LNCAP (cell line): ENCODE results near the gene VPS13D.

Source experiments
- CTCF ChIP-seq: fragments of 450-650 bp; IDR thresholded peaks from 2 replicates; pipeline ENCODE4 v1.5.1; 2017; ENCODE audit warnings: mild to moderate bottlenecking

Gene VPS13D

GRCh38 chr1:12554521-12555305 lies 324.9 kb downstream of the VPS13D start:
- no peak for TF ChIP-seq CTCF

- TF ChIP-seq CTCF, result no peak
Measured at GRCh38 chr1:12555411-12556367, 325.9 kb downstream of the VPS13D start.

GRCh38 chr1:12556368-12556930 lies 326.6 kb downstream of the VPS13D start:
- TF ChIP-seq CTCF, result no peak

- no peak for TF ChIP-seq CTCF
Measured at GRCh38 chr1:12556957-12557935, 327.4 kb downstream of the VPS13D start.

GRCh38 chr1:12561121-12561520 lies 331.3 kb downstream of the VPS13D start:
- TF ChIP-seq CTCF, result no peak
